IPS-11a (cell line): ENCODE results near the gene RNASE7.
A peak's percentile ranks its signal among the peaks of the same experiment; 100 is the strongest.
"Not testable (repeated sequence)": the region's sequence is repeated elsewhere in the genome, so short reads cannot be mapped to it uniquely, and the experiment has no call there.

ENCODE experiments used
- H3K4me3 ChIP-seq: one replicate; pipeline ENCODE4 v1.5.1; 2013; ENCODE audit warnings: low read depth, low read length, control low read depth

RNASE7 gene

GRCh38 chr14:21023174-21023573 lies 19.0 kb upstream of the RNASE7 start:
- H3K4me3 ChIP-seq: no peak overlapping the region

DNA sequence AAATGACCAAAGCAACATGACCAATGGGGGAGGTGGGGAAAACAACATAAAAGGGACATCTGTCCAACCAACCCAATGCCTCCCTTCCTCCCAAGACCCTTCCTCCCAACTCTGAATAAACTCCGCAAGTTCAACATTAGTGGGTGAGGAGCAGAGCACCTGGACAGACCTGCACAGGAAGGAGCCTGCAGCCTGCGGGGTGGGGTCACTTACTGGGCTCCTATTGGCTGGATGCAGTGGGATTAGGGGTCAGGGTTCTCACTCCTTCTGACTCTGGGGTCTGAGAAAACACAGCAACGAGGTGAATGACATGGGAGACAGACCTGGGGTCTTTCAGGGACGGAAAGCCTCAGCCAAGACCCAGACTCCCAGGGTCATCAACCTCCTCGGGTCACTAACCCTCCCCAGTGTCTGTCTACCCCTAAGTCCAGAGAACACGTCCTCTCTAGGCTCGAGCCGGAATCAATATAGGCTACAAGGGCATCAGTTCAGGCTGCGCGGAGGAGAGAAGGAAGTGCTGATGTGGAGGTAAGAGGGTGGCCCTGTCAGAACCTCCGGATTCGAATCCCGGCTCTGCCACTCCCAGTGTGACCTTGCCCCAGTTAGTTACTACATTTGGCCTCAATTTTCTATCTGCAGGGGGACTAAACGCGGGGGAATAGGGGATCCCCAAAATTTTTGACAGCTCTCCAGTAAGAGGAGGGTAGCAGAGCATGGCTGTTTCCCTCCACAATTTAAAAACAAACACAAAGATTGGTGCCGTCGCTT lies 18.2 kb upstream of the RNASE7 start:
- H3K4me3 ChIP-seq: peak overlapping the region; percentile 33

DNA sequence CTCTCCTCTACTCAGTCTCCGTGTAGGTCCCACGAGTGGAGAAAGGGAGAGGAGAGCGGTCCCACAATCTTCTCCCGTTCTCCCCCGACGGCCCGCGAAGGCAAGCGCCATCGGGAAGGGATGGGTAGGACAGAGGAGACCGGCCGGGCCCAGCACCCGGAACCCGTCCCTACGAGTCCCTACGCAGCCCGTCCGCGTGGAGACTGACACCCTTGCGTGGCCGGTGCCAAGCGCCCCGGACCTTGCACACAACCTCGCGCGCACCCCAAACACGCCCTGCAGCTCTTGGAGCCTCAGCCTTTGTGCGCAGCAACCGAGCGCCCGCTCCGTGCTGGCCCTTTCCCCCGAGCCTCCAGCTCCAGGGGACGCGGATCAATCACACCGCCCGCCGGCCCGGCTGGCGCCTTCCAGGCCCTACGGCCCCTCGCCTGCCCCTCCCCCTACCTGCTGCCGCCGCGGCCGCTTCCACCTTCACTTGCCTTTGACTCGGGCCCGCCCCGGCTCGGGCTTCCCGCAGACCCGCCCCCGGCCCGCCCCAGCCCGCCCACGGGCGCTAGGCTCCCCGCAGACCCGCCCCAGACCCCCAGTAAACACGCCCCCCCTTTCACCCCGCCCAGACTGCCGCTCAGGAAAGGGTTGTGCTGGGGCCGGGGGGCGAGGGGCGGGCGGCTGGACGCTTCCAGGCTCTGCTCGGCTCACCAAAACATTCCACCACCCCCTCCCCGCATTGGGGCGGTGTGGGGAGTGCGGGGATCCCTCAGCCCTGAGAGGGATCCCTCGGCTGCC lies 17.4 kb upstream of the RNASE7 start, which contains the start of gene NDRG2:
Gene NDRG2, minus strand, starts transcription at position 477 of the 786 bp plus-strand sequence. CDS start 1,746 bp downstream, outside the sequence.
- H3K4me3 ChIP-seq: peak within 1 kb of the TSS; percentile 55

DNA sequence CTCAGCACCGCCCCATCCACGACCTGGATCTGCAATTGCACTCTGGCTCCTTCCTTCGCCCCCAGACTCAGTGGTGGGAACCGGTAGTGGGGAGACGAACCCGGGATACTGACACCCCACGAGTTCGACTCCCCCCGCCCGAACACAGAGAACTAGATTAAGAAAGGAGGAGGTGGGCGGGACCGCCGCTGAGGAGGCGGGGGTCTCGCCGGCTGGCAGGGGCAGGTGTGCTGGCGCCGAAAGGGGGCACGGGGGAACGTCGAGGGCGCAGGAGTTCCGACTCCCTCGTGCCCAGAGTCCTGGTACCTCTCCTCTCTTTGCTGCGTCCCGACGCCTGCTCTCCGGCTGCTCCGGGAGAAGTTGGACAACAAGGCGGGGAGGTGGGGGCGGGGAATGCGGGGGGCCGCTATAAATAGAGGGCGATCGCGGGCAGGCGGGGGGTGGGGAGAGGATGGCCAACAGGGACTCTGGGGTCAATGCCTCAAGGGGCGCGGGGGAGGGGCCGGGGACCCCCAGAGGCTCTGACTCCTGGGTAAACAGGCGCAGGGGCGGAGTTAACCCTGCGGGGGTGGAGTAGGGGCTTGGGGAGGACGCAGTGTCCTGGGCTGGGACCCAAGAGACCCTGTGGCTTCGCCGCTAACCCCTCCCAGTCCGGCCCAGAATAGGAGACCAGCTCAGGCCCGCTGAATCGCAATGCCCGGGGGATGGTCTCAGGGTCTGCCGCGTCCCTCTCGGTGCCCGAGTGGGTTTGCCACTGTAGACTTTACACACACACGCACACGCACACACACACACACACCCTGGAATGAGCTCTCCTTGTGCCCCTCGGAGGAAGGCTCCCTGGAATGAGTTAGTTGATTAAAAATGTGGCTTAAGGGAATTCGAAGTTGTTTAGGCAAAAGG lies 16.5 kb upstream of the RNASE7 start:
- peak overlapping the region; percentile 55 for H3K4me3 ChIP-seq

GRCh38 chr14:21026274-21026987 lies 15.7 kb upstream of the RNASE7 start:
- peak overlapping the region; percentile 37 for H3K4me3 ChIP-seq

GRCh38 chr14:21026988-21027315 lies 15.2 kb upstream of the RNASE7 start:
- no peak overlapping the region for H3K4me3 ChIP-seq

DNA sequence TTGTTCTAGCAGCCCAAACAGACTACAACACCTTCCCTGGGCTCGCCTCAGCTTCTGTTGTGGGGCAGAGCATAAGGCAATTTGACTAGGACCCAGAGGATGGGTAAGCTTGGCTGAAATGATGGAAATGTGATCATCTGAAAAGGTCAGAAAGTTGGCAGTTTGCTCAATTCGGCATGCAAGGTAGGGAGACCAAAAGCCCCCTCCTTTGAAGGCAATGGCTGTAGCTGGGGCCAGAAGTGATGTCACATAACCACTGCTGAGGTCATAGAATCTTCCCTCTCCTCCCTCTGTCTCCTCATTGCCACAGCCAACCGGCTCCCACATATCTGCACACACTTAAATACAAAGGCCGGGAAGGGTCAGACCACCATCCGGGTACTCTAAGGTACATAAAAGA lies 12.2 kb upstream of the RNASE7 start, which contains the start of gene TPPP2:
Gene TPPP2, plus strand, starts transcription at position 301 of the 400 bp plus-strand sequence. CDS start 365 bp downstream, outside the sequence.
- H3K4me3 ChIP-seq: no peak within 1 kb of the TSS

DNA sequence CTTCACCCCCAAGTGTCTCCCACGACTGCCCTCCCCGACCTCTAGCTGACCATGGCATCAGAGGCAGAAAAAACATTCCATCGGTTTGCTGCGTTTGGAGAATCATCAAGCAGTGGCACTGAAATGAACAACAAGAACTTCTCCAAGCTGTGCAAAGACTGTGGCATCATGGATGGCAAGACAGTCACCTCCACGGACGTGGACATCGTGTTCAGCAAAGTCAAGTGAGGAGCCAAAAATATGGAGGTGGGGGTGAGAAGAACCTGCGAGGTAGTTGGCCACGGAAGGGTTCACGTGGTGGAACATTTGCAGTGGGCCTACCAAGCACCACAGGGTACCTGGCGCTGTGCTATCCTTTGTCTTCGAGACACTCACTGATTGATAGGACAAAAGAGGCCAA lies 11.6 kb upstream of the RNASE7 start:
- no peak overlapping the region for H3K4me3 ChIP-seq

DNA sequence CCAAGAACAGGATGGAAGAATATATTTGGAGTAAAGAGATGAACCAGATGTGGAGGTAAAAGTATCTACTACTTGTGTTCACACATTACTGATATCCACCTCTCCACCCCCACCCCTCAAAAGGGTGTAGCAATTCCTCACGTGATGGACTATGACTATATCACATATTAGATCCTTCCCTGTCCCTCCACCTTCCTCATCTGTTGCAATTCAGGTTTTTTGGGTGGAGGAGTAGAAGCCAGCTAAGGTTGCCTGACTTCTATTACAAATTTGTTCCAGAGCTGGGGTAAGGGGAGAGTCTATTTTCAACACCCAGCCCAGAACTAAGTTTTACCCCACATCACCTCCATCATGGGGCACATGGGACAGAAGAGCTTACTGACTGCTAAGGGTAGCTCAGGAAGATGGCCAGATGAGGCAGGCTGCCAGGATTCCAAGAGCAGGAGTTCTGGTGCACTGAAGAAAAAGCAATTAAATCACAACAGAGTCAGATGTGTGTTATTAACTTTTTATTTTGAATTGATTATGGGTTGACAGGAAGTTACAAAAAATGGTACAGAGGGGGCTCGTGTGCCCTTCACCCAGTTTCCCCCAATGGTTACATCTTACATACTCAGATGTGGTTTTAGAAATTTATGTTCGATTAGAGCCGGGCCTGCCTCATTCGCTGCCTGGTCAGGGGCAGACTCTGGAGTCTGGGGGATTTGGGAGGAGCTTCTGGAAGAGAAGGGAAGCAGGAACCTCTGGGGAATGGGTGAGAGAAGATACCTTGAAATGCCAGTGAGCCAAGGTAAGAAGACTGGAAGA lies 9.6 kb upstream of the RNASE7 start:
- H3K4me3 ChIP-seq: no peak overlapping the region

DNA sequence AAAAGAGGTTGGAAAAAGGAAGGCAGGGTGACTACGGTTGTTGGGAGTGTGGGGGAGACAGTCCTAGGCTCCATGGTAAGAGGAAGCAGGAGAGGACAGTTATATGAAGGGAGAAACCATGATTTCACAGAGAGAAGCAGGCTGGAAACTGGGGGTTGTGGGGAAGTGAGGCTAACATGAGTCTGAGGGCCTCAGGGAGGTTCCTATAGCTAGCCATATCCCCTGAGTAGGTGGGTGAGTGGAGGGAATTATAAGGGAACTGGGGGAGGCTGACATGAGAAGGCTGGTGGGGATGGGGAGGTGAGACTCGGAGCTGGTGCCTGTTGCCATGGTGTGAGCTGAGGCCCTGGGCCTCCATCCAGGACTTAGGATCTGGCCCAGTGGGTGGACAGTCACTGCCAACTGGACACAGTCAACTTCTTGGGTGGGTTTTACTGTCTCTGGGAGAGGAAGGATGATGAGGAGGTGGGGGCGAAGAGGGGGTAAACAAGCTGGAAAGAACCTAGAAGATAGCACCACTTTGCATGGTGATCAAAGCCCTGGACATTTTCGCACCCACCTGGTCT lies 8.9 kb upstream of the RNASE7 start:
- no peak overlapping the region for H3K4me3 ChIP-seq

- no peak within 1 kb of the TSS for H3K4me3 ChIP-seq
Measured at GRCh38 chr14:21034707-21035106, 7.5 kb upstream of the RNASE7 start, which contains the start of gene RNASE13. Gene RNASE13 (minus strand): TSS chr14:21034807. CDS start chr14:21034288, 519 bp downstream.

DNA sequence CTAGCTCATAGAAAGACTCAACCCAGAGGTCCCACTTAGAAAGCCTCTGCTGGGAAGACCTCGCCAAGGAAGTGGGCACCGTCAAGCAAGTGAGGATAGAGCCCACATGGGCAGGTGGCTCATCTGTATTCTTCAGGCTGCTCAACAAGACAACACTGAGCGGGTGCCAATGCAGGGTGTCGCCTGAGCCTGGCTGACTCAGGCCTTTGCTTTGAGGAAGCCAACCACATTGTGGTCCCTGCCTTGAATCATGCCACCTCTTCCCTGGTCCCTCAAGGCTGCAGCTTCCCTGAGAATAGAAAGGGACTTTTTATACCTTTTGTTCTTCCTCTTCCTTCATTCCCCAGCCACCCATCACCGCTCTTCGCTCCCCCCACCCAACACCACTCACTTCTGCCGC lies 5.4 kb upstream of the RNASE7 start:
- H3K4me3 ChIP-seq: no peak overlapping the region

DNA sequence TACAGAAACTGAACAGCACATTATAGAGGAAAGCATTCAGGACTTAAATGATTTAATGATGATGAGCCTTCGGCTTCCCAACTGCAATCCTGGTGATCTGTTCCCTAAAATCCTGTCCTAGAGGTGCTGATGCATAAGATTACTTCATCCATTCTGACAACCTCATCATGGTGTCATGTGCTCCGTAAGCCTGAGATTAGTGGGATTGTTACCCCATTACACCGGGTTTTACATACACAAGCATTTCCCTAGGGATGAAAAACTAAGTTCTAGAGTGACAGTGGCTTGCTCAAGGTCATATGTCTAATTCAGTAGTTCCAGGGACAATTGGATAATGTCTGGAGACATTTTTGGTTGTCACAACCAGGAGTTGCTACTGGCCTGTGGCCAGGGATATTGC lies 5.0 kb upstream of the RNASE7 start:
- H3K4me3 ChIP-seq: no peak overlapping the region

DNA sequence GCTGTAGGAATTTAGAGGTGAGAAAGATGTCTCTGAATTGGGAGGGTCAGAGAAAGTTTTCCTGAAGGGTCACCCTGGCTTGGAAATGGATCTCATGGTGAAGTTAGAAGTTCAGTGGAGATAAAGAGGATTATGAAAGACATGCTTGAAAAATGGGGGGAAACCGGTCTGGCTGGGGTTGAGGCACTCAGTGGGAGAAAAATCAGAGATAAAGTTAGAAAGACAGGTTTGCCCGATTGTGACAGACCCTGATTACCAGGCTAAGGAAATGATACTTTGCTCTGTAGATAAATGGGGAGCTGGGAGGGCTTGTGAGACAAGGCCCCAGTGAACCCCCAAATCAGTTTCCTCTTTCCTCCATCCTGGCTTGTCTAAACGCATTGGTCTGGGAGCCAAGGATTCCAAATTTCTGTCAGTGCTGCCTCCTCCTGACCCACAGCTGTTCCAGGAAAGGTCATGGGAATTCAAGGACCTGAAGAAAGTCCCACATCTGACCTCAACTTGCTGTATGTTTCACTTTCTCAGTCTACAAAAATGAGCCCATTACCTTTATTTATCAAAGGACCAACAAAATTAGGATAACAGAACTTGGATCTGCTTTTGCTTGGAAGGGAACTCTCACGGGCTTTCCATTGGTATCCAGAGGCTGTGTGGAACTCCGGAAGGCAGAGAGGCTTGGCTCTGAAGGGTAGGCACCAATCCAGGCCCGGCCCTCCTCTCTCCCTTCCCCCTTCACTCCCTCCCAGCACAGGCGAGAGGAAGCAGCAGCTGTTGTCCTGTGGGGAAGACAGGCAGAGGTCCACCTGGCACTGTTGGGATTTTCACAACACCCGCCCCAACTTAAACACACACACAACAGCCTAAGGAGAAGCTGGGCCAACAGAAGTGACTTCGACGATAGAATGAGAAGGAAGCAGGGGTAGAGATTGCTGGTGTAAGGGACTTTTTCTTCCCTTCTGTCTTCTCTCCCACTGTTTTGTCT lies 3.4 kb upstream of the RNASE7 start:
- H3K4me3 ChIP-seq: no peak overlapping the region

DNA sequence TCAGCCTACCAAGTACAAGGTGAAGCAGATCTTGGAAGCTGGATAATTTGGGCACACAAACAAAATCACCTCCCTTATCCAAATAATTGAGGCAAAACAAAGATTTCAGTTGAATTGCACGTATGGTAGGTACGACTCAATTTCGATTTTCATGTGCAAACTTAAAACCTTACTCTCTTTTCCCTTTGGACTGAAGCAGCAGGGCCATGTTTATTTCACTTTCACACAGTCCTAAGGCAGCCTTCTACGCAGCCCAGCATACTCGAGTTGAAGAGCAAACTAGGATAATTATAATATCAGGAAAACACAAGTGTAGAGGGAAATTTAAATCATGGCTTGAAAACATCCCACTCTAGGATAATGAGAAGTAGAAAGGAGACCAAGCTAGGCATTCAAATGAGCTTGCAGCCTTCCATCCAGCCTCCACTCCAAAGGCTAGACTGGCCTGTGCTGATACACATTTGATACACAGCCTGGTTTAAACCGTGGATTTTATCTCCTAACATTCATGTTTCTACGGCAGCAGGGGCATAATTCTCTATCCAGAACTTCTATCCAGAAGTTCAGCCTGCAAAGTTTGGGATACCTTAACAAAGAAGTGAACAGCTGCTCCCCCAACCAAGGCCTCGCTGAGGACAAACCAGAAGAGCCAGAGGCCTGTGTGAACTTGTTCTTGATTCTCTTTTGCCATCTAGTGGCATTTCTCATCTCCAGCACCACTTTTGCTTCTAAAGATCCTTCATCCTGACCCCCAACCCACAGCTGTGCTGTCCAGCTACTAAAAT lies 2.4 kb upstream of the RNASE7 start:
- no peak overlapping the region for H3K4me3 ChIP-seq

DNA sequence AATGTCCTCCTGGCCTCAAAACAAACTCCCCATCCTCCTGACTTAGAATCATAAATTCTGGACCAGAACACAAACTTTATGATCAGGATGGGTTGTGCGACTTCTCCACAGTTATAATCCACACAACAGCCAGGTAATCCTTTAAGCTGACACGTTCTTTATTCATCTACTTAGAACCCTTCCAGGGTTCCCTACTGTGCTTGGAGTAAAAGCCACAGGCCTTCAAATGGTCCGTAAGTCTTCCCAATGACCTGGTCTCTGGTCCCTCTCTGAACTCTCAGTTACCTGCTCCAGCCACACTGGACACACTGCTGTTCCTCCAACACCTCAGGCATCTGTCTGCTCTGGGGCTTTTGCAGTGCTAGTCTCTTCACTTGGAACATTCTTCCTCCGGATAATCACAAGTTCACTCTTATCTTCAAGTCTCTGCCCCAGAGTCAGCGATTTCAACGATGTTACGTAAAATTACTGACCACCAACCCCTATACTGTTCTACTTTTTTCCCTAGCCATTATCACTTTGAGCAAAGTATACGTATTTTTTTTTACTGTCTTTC lies 1.7 kb upstream of the RNASE7 start:
- no peak overlapping the region for H3K4me3 ChIP-seq

DNA sequence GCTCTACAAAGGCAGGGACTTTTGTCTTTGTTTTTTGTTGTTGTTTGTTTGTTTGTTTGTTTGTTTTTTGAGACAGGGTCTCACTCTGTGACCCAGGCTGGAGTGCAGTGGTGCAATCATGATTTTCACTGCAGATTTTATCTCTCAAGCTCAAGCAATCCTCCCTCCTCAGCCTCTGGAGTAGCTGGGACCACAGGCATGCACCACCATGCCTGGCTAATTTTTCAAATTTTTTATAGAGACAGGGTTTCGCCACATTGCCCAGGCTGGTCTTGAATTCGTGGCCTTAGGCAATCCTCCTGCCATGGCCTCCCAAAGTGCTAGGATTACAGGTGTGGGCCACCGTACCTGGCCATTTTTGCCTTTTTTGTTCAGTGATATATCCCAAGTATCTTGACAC lies 1.2 kb upstream of the RNASE7 start:
- not testable (repeated sequence) for H3K4me3 ChIP-seq
